Lung (tissue), 12 donors: ENCODE results near the gene IL36B. TPM values are rescaled to one million over a fixed set of nuclear protein-coding genes. Genes with fewer than 3 reads are reported as not detected.

ENCODE experiments used
- ATAC-seq: fragments of 200-7000 bp; cut with Tn5 transposase; one replicate; pipeline ENCODE4 v1.9.1; 2020; ENCODE audit warnings: moderate number of reproducible peaks; ENCODE audit not compliant: insufficient read depth, low FRiP score
- DNase-seq, 3 donors: peaks; one replicate each; pipeline ENCODE4 v3.0.0-alpha.2; 2013 to 2017
- H3K27ac ChIP-seq, 2 donors: one replicate each; pipeline ENCODE4 v1.5.1; 2013; ENCODE audit warnings: mild to moderate bottlenecking in 2 of 2, moderate library complexity in 2 of 2, control low read depth in 1 of 2, inconsistent platforms in 1 of 2, low read depth in 1 of 2, low read length in 1 of 2
- H3K27me3 ChIP-seq, 3 donors: one replicate each; pipeline ENCODE4 v1.5.1; 2013; ENCODE audit warnings: low read length in 2 of 3; ENCODE audit not compliant: control insufficient read depth in 3 of 3, insufficient read depth in 3 of 3
- H3K36me3 ChIP-seq, 4 donors: one replicate each; pipeline ENCODE4 v1.5.1; 2013; ENCODE audit warnings: low read length in 4 of 4, mild to moderate bottlenecking in 1 of 4, moderate library complexity in 1 of 4; ENCODE audit not compliant: control insufficient read depth in 4 of 4, insufficient read depth in 4 of 4
- H3K4me1 ChIP-seq, 5 donors: one replicate each; pipeline ENCODE4 v1.5.1; 2013; ENCODE audit warnings: low read length in 5 of 5, mild to moderate bottlenecking in 2 of 5, moderate library complexity in 1 of 5; ENCODE audit not compliant: control insufficient read depth in 5 of 5, insufficient read depth in 5 of 5
- H3K4me3 ChIP-seq: one replicate; pipeline ENCODE4 v1.5.1; 2013; ENCODE audit warnings: mild to moderate bottlenecking, control low read depth, moderate library complexity
- H3K9ac ChIP-seq, 2 donors: one replicate each; pipeline ENCODE4 v1.5.1; 2013; ENCODE audit warnings: low read length in 2 of 2, control low read depth in 1 of 2; ENCODE audit not compliant: insufficient read depth in 1 of 2
- H3K9me3 ChIP-seq, 4 donors: one replicate each; pipeline ENCODE4 v1.5.1; 2013; ENCODE audit warnings: low read length in 3 of 4, mild to moderate bottlenecking in 1 of 4, moderate library complexity in 1 of 4; ENCODE audit not compliant: control insufficient read depth in 4 of 4, insufficient read depth in 3 of 4
- CTCF ChIP-seq: IDR thresholded peaks from 2 replicates; pipeline ENCODE4 v1.5.1; 2012; ENCODE audit warnings: mild to moderate bottlenecking; ENCODE audit errors: control extremely low read depth, extremely low read depth
- WGBS, 2 donors: extraction: QIAGEN DNeasy Blood & Tissue Kit; methylation state at CpG; one replicate each; pipeline ENCODE4 v1.1.7; 2013; 5-methylcytosine and 5-hydroxymethylcytosine counted together
- polyA plus RNA-seq, 2 donors: library from polyadenylated mRNA; stranded (reverse); fragments of 200-250 nt; gene quantifications; one replicate each; pipeline ENCODE4 v1.2.1, GENCODE V29; 2013
- total RNA-seq, 2 donors: library from RNA; depleted of rRNA in 1 of 2; stranded (reverse); fragments of >200 nt in 1 of 2; gene quantifications; one replicate each; pipeline ENCODE4 v1.2.1, GENCODE V29; 2014 to 2021
- donor health status: control.
- donor health status: control.
- donor health status: Bipolar disorder and iron deficiency.
- donor health status: healthy.
- donor health status: DM: yes; HTN: yes; CAD: no.

Gene IL36B
- total and polyA plus RNA-seq, 4 donors: 0.05 TPM; not detected in 3

GRCh38 chr2:112989611-112990010, 63.1 kb downstream of the IL36B start:
- WGBS, 2 donors: 83 to 86% methylated on average over 3 of the region's 3 CpGs
- H3K9me3 ChIP-seq: peaks cover 0 to 9% (median 6%) of the 10 kb centered on the region in 4 donors
- H3K4me3 ChIP-seq: no peak overlapping the region
- no peaks in the 10 kb centered on the region for H3K4me1 ChIP-seq
- ATAC-seq: no peak
- H3K27me3 ChIP-seq: no peaks in the 10 kb centered on the region
- no peak overlapping the region for H3K9ac ChIP-seq
- DNase-seq: no peak
- no peak overlapping the region for H3K27ac ChIP-seq
- no peak for TF ChIP-seq CTCF
- no peaks in the 10 kb centered on the region for H3K36me3 ChIP-seq

DNA sequence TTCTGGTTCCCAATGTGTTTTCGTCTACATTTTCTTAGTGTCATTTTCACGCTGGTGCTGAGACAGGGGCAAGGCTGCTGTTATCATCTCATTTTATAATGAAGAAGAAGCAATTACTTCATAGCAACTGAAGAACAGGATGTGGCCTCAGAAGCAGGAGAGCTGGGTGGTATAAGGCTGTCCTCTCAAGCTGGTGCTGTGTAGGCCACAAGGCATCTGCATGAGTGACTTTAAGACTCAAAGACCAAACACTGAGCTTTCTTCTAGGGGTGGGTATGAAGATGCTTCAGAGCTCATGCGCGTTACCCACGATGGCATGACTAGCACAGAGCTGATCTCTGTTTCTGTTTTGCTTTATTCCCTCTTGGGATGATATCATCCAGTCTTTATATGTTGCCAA, 67.6 kb downstream of the IL36B start:
- Histone ChIP-seq H3K4me3 (no peak overlapping the region), H3K36me3 (no peaks in the 10 kb centered on the region), H3K27ac (no peak overlapping the region), H3K27me3 (no peaks in the 10 kb centered on the region), H3K9me3 (no peaks in the 10 kb centered on the region), H3K4me1 (no peaks in the 10 kb centered on the region), H3K9ac (no peak overlapping the region)
- WGBS, 2 donors: 87 to 93% methylated on average over 5 of the region's 5 CpGs
- DNase-seq (no peak), ATAC-seq (no peak)
- no peak for TF ChIP-seq CTCF

DNA sequence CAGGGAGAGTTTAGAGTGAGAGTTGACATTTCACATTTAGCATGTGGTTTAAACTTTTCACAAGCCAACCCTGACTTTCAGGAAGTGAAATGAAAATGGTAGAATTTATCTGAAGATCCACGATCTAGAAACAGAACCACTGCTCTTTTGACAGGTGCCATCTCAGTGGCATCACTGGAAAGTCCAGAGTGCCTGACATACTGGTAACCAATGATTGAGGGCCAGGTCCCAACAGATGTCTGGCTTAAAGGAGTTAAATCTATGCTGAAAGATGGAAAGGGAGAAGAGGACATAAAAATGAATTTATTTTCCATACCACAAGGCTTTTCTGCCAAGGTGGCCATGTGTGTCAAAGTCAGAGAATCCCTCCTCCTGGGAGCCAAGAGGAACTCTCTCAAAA, 72.1 kb downstream of the IL36B start:
- Histone ChIP-seq H3K27me3 (peaks cover 0 to 7% (median 2%) of the 10 kb centered on the region in 3 donors), H3K36me3 (no peaks in the 10 kb centered on the region), H3K4me1 (no peaks in the 10 kb centered on the region), H3K4me3 (no peak overlapping the region), H3K9ac (no peak overlapping the region), H3K9me3 (no peaks in the 10 kb centered on the region), H3K27ac (no peak overlapping the region)
- no peak for TF ChIP-seq CTCF
- ATAC-seq (no peak), DNase-seq (no peak)
- 21 to 23% methylated on average over 1 of the region's 1 CpG for WGBS, 2 donors

- Histone ChIP-seq H3K27ac (no peak overlapping the region), H3K4me1 (no peaks in the 10 kb centered on the region), H3K9me3 (no peaks in the 10 kb centered on the region), H3K4me3 (no peak overlapping the region), H3K27me3 (peaks cover 0 to 7% (median 2%) of the 10 kb centered on the region in 3 donors), H3K36me3 (no peaks in the 10 kb centered on the region), H3K9ac (no peak overlapping the region)
- 86 to 98% methylated on average over 1 of the region's 1 CpG for WGBS, 2 donors
- DNase-seq (no peak), ATAC-seq (no peak)
- TF ChIP-seq CTCF: no peak
Observed at GRCh38 chr2:112979731-112980130, 72.9 kb downstream of the IL36B start.
